ENCODE results near the gene WBP2NL.

The WBP2NL gene

DNA sequence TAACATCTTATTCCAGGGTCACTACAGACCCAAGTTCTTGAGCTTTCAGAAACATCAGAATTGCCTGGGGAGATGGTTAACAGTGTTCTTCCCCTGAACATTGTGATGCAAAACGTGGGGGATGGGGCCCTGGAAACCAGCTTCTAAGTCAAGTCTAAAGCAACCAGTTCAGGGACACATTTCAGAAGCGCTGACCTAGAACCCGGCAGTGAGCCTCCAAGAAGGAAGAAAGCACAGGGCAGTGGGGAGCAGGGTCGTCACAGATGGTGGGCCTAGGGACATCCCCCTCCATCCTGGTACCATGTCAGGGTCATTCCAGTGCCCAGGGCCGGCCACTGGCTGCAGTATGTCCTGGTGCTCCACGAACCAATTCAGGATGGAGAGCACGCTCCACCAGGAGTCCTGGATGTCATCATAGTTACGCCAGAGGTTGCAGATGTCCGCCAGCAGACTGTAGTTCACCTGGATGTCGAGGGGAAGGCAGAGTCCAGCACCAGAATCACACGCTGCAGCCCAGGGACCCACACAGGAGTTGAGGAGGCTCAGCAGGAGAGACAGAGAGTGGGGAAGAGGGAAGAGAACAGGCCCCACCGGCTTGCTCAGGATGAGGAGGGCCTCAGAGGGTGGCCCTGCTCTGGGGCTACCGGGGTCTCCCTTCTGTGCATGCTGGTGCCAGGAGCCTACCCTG, 67.0 kb downstream of the WBP2NL start:
- intact Hi-C loops (cut with DNase I), result no loop called here
- peak in 4 of 42 donors; percentile 5 to 37 (median 19) for DNase-seq

DNA sequence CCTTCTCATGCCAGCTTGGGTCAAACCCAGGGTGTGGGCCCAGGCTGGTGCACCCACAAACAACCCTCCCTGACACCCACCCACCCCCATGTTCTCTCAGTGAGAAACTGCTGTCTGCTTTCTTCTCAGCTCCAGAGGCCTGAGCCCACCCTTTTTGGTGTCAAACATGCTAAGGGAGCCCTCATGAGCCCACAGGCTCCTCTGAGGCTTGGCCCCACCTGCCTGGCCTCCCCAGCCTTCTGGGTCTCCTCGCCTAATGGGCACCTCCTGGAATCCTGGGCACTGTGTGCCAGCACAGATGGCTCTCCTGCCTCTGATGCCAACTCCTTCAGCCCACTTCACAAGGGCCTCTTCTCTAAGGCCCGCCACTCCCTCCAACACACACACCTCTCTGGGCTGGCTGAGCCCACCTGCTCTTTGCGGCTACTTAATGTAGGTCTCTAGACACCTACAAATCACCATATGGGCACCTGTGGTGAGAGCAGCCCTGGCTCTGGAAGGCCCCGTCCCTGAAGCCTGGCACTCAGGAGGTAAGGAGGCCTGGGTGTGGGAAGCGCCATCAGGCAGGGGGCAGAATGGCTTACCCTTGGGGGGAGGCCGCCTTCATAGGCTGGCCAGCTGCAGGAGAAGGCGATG, 67.7 kb downstream of the WBP2NL start:
- peak in 4 of 42 donors; percentile 3 to 28 (median 14) for DNase-seq
- intact Hi-C loops (cut with DNase I), result no loop called here

DNA sequence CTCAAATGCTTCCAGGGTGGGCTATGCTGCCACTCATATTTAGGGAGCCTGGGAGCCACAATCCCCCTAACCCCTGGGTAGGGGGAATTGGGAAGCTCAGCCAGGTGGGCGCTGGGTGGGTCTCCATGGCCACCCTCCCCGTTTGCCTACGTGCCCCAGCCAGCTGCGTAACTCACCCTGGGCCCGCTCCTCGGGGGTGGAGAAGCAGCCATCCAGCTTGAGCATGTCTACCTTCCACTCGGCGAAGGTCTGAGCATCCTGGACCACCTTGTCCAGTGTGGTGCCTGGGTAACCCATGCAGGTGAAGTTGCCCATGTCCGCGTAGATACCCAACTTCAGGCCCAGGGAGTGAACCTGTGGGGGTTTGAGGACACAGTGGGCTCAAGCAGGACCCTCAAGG, 68.3 kb downstream of the WBP2NL start:
- intact Hi-C loops (cut with DNase I), result no loop called here
- DNase-seq, result peak in 4 of 42 donors; percentile 2 to 30 (median 16)

GRCh38 chr22:42067671-42068251, 69.2 kb downstream of the WBP2NL start:
- peak in 2 of 42 donors; percentile 13 to 30 for DNase-seq
- intact Hi-C loops (cut with DNase I), result no loop called here

- DNase-seq, result peak in 2 of 42 donors; percentile 6 to 16
- intact Hi-C loops (cut with DNase I), result no loop called here
These were observed 69.7 kb downstream of the WBP2NL start for GRCh38 chr22:42068291-42068690.

DNA sequence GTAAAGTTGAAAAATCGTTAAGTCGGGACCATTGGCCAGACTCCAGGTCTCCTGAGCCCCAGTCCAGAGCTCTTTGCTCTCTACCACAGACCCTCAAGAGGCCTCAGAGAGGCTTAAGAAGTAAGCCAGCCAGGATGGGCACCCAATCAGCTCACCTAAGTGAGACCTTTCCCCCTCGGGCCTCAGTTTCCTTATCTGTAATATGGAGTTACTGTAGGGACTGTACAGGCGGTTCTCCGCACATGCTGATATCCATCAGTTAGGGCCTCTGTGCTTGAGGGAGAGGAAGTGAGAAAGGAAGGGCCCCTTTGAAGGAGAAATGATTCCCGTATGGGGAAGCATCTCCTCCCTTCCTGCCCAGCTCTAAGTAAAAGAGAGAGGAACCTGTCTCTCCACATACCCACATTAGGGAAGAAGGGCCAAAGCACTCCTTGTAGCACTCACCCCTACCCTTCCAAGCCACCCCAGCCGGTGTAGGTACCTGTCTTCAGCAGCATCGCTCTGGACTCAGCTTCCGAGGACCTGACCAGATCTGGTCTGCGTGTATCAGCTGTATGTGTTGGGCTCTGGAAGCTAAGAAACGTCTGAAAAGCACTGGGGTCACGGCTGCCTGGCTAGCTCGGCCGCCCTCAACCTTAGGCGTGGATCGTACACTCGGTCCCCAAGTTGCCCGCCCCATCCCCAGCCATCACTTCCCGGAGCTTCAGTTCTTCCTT, 71.4 kb downstream of the WBP2NL start:
- peak in 9 of 42 donors; percentile 10 to 41 (median 30) for DNase-seq
- intact Hi-C loops (cut with DNase I), result loop anchor here (10.0 kb wide), 1 partner anchor 105 kb away; the partner anchor contains the start of gene SEPTIN3

DNA sequence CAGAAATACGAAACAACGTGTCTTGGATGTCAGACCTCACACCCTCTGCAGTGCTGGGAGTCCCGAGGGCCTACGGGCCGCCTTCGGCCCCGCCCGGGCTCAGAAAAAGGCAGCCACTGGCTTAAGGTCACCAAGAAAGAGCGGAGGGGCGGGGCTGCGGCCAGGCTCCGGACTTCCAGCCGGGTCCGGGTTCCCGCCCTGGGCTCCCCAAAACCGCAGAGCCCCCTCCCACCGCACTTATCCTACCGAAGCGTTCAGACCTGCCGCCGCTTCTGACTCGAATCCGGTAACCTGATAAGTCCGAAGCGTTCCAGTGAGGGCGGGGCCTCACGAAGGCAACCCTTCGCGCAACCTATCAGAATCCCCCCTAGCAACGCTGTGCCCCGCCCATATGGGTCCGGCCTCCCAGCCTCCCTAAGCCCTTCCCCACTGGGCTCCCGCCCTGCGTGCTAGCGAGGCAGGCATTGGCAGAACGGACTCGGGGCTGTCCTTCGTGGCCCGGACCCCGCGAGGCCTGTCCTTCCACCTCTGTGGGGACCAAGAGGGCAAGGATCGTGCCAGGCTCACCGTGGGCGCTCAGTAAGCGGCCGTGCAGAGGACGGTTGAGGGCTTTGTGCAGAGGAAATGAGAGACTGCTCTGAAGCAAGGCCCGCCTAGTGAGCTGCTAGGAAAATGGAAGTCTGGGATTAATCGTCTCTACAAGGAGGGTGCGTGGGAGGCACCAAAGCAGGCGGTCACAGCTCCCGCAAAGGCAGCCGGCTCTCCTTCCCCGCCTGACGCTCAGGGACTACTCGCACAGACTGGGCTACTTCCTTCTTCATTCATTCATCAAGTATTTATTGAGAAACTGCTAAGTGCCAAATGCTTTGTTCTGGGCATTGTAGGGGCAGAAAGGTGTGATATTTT, 72.2 kb downstream of the WBP2NL start, which contains the start of gene NAGA:
Gene NAGA (minus strand): TSS at position 296 of the 906 bp plus-strand sequence. CDS start 515 bp downstream, outside the sequence.
- intact Hi-C loops (cut with DNase I), result loop anchor here (10.0 kb wide), 1 partner anchor 106 kb away; the partner anchor contains the start of gene SEPTIN3
- peak; percentile 84 to 98 (median 95) for DNase-seq

GRCh38 chr22:42071508-42071907, 72.9 kb downstream of the WBP2NL start:
- DNase-seq, result peak in 2 of 42 donors; percentile 7 to 33
- intact Hi-C loops (cut with DNase I), result loop anchor here (10.0 kb wide), 1 partner anchor 107 kb away; the partner anchor contains the start of gene SEPTIN3

DNA sequence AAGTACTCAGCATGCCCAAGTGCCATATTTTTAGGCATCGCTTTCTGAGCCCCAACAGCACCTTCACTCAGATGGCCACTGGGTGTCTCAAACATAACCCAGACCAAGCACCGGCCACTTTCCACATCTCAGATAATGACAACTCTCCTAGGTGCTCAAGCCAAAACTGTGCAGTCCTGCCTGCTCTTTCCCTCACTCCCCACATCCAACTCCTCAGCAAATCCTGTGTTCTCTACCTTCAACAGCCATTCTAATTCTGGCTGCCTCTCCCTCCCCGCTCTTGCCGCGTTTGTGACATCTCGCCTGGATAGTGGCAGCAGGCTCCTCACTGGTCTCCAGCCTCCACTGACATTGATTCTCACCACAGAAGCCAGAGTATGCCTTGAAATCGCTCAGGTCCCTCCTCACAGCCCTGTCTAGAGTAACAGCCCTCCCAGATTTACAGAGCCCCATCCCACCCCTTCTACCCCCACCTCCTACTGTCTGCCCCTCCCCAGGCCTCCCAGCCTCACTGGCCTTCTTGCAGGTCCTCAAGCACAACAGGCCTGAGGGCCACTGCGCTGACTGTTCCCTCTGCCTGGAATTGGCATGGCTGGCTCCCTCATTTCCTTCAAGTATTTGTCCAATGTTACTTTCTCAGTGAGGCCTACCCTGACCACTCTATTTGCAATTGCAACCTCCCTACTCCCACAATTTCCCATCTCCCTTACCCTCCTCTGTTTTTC, 74.2 kb downstream of the WBP2NL start:
- DNase-seq, result peak in 1 of 42 donors; percentile 24
- intact Hi-C loops (cut with DNase I), result loop anchor here (10.0 kb wide), 1 partner anchor 108 kb away; the partner anchor contains the start of gene SEPTIN3

GRCh38 chr22:42073621-42074041, 75.0 kb downstream of the WBP2NL start:
- intact Hi-C loops (cut with DNase I), result loop anchor here (10.0 kb wide), 1 partner anchor 109 kb away; the partner anchor contains the start of gene SEPTIN3
- DNase-seq, result peak in 2 of 42 donors; percentile 13 to 25

DNA sequence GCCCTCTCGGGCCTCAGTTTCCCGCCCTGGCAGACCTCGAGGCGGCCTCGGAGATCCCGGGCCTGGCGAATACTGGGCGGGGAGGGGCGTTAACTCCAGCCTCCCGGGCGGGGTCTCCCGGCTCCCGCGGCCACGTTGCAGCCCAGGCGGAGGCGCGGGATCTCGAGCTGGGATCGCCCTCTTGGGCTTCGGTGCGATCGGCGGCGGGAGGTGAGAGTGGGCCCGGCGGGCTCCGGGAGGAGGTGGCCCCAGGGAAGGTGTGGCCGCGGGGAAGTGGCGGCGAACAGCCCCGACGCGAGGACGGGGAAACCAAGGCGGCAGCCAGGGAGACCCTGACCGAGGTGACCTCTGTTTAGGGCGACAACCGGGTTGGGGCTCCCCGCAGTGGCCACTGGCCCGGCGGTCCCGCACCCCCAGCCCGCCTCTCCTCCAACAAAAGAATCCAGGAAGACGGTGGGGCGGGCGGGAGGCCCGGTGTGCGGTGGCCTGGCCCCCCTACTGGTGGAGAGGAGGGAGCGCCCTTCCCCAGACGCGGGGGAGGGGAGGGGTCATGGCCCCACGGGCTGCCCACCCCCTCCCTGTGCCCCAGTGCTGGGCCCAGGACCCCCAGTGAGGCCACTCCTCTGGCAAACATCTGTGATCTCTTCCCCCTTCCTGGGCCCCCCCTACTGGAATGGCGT, 75.7 kb downstream of the WBP2NL start, which contains the start of gene PHETA2:
Gene PHETA2 (plus strand): TSS at position 117 of the 680 bp plus-strand sequence. CDS start 3,046 bp downstream, outside the sequence.
- intact Hi-C loops (cut with DNase I), result loop anchor here (10.0 kb wide), 1 partner anchor 109 kb away; the partner anchor contains the start of gene SEPTIN3
- peak in 10 of 42 donors; percentile 13 to 47 (median 25) for DNase-seq

- intact Hi-C loops (cut with DNase I), result loop anchor here (10.0 kb wide), 1 partner anchor 110 kb away; the partner anchor contains the start of gene SEPTIN3
- no peak for DNase-seq
These were observed 76.5 kb downstream of the WBP2NL start for GRCh38 chr22:42074846-42075676.

DNA sequence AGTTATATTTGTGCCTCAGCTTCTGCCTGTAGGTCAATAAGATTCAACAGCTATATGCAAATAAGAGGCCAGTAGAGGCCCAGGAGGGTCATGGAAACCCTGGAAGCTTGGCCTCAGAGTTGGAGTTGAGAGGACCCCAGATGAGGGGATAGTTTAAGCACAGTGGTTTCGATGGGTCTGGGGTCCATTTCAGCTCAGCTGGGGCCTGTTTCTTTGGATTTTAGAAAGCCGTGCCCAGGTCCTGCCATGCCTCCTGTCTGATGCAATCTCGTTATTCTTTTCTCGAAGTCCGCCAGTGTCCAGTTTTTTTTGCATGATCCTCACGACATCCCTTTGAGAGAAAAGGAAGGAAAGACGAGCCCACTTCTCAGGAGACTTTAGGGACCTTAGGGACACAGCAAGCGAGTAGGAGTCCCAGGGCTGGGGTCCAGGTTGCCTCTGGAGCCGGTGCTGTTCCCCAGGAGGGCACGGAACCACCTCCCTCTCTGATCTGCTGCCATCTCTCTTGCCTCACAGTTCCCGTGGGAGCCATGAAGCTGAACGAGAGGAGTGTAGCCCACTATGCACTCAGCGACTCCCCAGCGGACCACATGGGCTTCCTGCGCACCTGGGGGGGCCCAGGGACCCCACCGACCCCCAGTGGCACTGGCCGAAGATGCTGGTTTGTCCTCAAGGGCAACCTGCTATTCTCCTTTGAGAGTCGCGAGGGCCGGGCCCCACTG, 78.3 kb downstream of the WBP2NL start:
- intact Hi-C loops (cut with DNase I), result loop anchor here (10.0 kb wide), 1 partner anchor 112 kb away; the partner anchor contains the start of gene SEPTIN3
- peak in 3 of 42 donors; percentile 4 to 34 (median 24) for DNase-seq

DNA sequence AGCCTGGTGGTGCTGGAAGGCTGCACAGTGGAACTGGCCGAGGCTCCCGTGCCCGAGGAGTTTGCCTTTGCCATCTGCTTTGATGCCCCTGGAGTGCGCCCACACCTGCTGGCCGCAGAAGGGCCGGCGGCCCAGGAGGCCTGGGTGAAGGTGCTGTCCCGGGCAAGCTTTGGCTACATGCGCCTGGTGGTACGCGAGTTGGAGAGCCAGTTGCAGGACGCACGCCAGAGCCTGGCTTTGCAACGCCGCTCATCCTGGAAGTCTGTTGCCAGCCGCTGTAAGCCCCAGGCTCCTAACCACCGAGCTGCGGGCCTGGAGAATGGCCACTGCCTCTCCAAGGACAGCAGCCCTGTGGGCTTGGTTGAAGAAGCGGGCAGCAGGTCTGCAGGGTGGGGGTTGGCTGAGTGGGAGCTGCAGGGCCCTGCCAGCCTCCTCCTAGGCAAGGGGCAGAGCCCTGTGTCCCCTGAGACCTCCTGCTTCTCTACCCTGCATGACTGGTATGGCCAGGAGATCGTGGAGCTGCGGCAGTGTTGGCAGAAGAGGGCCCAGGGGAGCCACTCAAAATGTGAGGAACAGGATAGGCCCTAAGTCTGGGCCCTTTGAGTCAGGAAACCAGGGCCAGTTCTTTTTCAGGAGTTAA, 79.0 kb downstream of the WBP2NL start:
- peak in 3 of 42 donors; percentile 16 to 30 (median 18) for DNase-seq
- intact Hi-C loops (cut with DNase I), result loop anchor here (10.0 kb wide), 1 partner anchor 113 kb away; the partner anchor contains the start of gene SEPTIN3

All from head of caudate nucleus (tissue), 42 donors.